GM12875 (cell line): ENCODE results near the gene RASA2.

ENCODE experiments used
- H3K4me3 ChIP-seq: one replicate; pipeline ENCODE4 v1.5.1; 2011; ENCODE audit warnings: low read depth, low read length, control low read depth
- TF ChIP-seq, protein P1 (sequence below): IDR thresholded peaks from 2 replicates; pipeline ENCODE4 v1.5.1; 2011; ENCODE audit warnings: low read depth, mild to moderate bottlenecking, control low read depth, inconsistent platforms, low read length, moderate library complexity, borderline replicate concordance; ENCODE audit not compliant: insufficient read depth

RASA2 gene

DNA sequence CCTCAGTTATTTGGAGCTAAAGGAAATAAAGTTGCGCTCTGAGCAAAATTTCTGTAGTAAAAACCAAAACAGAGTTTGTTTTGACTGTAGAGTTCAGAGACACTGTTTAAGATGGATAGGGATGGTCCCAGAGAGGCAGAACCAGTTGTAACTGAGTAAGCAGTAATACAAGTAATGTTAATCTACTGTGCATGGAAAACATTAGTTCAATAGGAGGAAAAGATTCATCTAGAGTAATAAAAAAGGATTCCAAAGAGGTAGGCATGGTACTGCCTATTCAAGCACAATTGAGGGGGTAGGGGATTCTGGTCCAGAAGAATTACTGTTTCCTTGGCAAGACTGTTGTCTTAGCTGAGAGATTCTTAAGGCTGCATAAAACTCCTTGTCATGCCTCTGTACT, 77.4 kb downstream of the RASA2 start:
- TF ChIP-seq, protein P1, sequence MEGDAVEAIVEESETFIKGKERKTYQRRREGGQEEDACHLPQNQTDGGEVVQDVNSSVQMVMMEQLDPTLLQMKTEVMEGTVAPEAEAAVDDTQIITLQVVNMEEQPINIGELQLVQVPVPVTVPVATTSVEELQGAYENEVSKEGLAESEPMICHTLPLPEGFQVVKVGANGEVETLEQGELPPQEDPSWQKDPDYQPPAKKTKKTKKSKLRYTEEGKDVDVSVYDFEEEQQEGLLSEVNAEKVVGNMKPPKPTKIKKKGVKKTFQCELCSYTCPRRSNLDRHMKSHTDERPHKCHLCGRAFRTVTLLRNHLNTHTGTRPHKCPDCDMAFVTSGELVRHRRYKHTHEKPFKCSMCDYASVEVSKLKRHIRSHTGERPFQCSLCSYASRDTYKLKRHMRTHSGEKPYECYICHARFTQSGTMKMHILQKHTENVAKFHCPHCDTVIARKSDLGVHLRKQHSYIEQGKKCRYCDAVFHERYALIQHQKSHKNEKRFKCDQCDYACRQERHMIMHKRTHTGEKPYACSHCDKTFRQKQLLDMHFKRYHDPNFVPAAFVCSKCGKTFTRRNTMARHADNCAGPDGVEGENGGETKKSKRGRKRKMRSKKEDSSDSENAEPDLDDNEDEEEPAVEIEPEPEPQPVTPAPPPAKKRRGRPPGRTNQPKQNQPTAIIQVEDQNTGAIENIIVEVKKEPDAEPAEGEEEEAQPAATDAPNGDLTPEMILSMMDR, result no peak
- H3K4me3 ChIP-seq, result no peak overlapping the region

DNA sequence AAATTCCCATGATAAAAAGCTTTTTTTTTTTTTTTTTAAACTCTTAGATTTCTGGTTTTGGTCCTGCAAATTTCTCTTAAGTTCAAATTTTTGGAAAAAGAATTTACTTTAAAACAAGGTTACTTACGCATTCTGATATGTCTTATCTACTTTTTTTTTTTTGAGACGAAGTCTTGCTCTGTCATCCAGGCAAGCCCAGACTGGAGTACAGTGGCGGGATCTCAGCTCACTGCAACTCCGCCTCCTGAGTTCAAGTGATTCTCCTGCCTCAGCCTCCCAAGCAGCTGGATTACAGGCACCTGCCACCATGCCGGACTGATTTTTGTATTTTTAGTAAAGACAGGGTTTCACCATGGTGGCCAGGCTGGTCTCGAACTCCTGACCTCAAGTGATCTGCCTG, 83.2 kb downstream of the RASA2 start:
- TF ChIP-seq, protein P1, result no peak

DNA sequence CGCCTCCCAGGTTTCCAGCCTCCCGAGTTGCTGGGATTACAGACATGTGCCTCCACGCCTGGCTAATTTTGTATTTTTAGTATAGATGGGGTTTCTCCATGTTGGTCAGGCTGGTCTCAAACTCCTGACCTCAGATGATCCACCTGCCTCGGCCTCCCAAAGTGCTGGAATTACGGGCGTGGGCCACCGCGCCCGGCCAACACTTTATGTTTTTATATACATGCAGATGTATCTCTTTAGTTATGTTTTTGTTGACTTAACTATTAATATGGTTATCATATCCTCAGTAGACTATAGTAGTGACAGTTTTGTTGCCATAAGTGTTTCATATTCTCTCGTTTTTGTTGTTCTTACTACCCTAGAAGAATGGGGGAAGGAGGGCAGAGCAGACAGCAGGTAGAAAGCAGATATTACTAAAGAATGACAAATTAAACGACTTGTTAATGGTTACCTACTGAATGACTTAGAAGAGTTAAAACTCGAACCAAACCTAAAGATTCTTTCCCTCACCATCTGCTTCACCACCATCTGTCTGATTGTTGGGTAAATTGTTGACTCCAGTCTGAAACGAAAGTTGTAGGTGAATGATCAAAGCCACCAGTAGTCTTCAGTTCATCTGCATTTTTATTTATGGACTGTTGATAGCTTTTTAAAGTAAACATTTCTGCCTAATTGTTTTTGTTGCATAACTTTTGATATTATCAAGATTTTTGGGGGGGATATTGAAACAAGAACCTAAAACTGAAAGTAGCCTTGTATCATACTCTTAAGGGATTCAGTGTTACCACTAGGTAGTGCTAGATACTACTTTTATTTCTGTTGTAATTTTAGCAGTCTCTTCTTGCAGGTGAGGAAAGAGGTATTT, 89.3 kb downstream of the RASA2 start:
- TF ChIP-seq, protein P1, result peak; percentile 30; the same call in 1 of the 2 replicates

More for the DNA sequence above, 83.2 kb downstream of the RASA2 start:
- no peak overlapping the region for H3K4me3 ChIP-seq

DNA sequence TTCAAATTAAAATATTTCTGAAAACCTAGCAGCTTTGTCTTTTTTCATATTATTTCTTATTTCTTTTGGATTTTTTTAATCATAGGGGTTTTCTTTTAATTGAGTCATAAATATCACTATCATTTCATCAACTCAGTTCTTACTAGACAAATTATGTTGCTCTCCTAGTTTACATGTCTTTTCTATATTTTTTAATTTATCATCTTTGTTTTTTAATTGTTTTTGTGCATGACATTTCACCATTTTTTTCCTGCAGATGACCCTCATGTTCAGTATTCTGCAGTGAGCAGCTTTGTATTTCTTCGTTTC, 89.9 kb downstream of the RASA2 start:
- no peak overlapping the region for H3K4me3 ChIP-seq
- TF ChIP-seq, protein P1, result no peak

More for the DNA sequence above, 89.3 kb downstream of the RASA2 start:
- H3K4me3 ChIP-seq, result no peak overlapping the region

DNA sequence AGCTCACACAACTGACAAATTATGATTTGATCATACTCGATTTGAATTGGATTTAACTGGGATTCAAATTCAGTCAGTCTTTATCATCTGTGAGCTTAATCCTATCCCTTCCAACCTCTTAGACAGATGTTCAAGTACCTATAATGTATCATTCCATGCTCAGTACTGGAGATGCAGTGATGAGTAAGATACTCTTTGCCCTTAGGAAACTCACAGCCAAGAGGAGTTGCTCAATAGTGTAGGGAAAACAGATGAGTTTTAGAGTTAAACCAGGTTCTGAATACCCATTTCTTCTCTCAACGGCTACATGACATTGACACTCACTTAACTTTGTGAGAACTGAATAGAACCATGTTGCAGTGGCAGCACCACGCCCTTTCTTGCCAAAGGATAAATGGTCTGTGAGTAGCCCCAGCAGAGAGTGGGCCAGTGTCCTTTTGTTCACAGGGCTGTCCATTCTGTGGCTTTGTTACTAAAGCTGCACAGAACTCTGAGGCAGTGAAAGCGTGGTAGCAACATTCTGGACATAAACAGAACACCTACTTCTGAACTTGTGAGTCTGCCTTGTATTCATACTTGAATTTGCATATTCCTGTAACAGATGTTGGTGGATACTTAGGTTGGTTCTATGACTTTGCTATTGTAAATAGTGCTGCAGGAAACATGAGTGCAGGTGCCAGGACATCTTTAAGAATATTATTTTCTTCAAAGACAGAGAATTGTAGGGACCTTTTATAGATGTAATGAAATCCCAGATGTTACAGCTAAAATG, 91.6 kb downstream of the RASA2 start:
- TF ChIP-seq, protein P1, result no peak
- no peak overlapping the region for H3K4me3 ChIP-seq

DNA sequence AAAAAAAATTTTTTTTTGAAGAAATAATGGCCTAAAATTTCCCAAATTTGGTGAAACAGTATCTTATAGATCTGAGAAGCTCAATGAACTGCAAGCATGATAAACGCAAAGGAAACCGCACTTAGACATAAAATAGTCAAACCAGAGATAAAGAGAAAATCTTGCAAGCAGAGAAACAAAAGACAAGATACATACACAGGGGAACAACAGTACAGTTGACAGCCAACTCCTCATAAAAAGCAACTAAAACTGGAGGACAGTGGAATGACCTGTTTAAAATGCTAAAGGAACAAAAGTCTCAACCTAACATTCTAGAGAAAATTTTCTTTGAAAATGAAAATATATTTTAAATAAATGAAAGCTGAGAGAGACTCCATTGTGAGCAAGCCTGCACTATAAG, 107.5 kb downstream of the RASA2 start:
- H3K4me3 ChIP-seq, result no peak overlapping the region
- TF ChIP-seq, protein P1, result no peak
